GM10266 (cell line): Measurements from ENCODE around the gene RNF166.

Experiments
- DNase-seq: peaks from one replicate; pipeline ENCODE4 v3.0.0; 2012; ENCODE audit errors: extremely low spot score
- TF ChIP-seq, protein P1 (sequence below): IDR thresholded peaks from 2 replicates; pipeline ENCODE4 v1.5.1; 2012; ENCODE audit warnings: mild to moderate bottlenecking, low read depth; ENCODE audit not compliant: control insufficient read depth, insufficient read depth; ENCODE audit errors: missing control alignments

The RNF166 gene

GRCh38 chr16:88647178-88648070, 58.8 kb downstream of the RNF166 start:
- TF ChIP-seq, protein P1, sequence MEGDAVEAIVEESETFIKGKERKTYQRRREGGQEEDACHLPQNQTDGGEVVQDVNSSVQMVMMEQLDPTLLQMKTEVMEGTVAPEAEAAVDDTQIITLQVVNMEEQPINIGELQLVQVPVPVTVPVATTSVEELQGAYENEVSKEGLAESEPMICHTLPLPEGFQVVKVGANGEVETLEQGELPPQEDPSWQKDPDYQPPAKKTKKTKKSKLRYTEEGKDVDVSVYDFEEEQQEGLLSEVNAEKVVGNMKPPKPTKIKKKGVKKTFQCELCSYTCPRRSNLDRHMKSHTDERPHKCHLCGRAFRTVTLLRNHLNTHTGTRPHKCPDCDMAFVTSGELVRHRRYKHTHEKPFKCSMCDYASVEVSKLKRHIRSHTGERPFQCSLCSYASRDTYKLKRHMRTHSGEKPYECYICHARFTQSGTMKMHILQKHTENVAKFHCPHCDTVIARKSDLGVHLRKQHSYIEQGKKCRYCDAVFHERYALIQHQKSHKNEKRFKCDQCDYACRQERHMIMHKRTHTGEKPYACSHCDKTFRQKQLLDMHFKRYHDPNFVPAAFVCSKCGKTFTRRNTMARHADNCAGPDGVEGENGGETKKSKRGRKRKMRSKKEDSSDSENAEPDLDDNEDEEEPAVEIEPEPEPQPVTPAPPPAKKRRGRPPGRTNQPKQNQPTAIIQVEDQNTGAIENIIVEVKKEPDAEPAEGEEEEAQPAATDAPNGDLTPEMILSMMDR, result no peak
- no peak for DNase-seq
